ENCODE results near the gene CBFB.

- TF ChIP-seq, protein P1, sequence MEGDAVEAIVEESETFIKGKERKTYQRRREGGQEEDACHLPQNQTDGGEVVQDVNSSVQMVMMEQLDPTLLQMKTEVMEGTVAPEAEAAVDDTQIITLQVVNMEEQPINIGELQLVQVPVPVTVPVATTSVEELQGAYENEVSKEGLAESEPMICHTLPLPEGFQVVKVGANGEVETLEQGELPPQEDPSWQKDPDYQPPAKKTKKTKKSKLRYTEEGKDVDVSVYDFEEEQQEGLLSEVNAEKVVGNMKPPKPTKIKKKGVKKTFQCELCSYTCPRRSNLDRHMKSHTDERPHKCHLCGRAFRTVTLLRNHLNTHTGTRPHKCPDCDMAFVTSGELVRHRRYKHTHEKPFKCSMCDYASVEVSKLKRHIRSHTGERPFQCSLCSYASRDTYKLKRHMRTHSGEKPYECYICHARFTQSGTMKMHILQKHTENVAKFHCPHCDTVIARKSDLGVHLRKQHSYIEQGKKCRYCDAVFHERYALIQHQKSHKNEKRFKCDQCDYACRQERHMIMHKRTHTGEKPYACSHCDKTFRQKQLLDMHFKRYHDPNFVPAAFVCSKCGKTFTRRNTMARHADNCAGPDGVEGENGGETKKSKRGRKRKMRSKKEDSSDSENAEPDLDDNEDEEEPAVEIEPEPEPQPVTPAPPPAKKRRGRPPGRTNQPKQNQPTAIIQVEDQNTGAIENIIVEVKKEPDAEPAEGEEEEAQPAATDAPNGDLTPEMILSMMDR (IDR thresholded peaks at IDR 0.05; ENCODE audit: insufficient read depth, low read length): no peak
- TF ChIP-seq REST (IDR thresholded peaks at IDR 0.05; ENCODE audit: insufficient replicate concordance, low read depth): no peak
Measured at GRCh38 chr16:67029254-67030096, 526 bp downstream of the CBFB start.

Data from HL-60 (cell line).